Raji (cell line): ENCODE data around the gene RAB6B.

ENCODE experiments used
- POLR2A ChIP-seq: IDR thresholded peaks from 2 replicates; pipeline ENCODE4 v1.6.1; 2011; ENCODE audit warnings: low read depth, low read length, control low read depth; ENCODE audit not compliant: insufficient read depth

RAB6B gene

GRCh38 chr3:133891662-133892378 is 3.9 kb downstream of the RAB6B start:
- no peak for TF ChIP-seq POLR2A

GRCh38 chr3:133890972-133891644 is 4.6 kb downstream of the RAB6B start:
- no peak for TF ChIP-seq POLR2A

GRCh38 chr3:133890037-133890436 is 5.6 kb downstream of the RAB6B start:
- no peak for TF ChIP-seq POLR2A

DNA sequence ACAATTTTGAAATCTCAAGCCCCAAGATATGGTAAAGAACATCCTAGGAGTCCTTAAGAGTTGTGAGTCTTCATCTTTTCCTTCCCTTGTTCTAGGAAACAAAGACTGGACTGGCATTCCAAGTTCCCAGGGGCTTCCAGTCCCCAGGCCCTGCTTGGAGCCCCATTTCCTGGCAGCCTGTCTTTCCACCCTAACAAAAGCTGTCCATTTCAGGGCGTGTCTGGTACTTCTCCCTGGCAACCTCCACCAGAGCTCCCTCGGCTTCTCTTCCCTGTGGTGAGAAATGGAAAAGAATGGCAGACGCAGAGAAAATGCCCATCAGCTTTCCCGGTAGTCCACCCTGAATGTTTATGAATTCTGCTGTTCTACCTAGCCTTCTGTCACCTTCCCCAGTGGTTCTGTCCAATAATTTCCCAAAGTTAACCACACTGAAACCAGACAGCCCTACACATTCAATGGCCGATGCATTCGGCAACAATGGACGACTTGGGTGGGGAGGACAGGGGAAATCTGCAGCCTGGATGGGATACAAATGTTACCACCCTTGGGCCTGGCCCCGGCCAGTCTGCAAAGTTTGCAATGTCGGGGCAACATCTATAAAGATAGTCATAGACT is 6.8 kb downstream of the RAB6B start:
- TF ChIP-seq POLR2A, result no peak

DNA sequence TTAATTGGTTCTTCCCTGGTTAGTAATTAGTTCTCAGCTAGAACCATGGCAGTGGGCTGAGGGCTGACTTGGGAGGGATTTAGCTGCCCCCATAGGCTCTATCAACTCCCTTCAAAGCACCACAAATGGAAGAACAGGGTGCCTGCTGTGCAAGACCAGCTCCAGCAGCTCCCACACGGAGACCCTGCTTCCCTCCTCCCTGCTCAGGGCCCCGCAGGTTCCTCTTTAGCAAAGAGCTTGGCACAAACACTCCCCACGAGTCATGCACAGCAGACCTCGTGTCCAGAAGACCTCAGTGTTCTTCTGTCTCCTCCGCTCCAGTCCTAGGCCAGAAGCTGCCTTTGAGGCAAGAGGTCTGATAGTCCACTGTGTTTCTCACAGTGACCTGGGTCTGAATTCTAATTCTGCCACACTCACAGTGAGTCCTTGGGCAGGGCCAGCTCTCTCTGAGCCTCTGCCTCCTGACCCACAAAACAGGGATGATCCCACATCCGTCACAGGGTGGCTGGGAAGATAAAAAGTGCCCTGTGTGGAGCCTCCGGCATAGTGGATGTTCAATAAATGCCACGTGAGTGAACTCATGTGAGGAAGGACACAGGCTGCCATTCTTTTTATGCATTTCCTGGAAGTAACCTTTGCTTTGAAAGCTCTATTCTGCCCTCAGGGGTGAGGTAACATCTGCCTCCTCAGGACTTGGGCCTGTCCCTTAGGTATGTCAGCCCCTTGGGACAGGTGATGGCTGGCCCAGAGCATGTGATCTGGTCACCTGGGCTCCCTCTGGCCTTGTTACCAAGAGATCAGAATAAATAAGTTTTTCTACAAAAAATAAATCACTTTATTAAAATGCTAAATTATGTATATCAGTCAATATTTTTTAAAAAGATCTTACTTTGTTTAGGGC is 7.6 kb downstream of the RAB6B start:
- no peak for TF ChIP-seq POLR2A

DNA sequence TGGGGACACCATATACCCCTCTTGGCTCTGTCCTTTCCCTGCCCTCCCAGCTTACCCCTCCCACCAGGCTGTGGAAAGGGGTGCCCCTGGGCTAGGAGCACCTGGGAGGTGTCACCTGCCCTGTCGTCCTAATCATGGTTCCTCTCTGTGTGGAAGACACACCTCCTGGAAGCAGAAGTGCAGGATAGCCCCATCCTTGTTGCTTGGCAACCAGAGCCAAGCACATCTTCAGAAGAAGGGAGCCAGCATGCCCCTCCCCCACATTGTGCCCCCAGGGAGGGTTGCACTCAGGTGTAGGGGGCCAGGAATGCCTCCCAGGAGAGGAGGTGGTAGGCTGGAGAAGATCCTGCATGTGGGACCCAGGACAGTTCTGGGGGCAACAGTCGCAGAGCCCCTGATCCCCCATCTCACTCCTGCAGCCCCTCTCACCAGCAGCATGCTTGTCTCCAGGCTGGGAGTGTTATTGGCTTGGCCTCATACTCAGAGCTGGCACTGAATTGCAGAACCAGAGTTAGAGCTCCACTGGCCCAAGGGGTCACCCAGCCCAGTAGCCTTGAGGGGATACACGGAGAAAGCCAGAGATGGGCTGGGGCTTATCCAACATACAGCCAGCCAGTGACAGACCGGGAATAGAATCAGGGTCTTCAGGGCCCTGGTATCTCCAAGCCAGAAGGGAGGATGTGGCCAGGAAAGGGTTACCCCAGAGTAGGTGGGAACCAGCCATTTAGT is 8.4 kb downstream of the RAB6B start:
- no peak for TF ChIP-seq POLR2A

DNA sequence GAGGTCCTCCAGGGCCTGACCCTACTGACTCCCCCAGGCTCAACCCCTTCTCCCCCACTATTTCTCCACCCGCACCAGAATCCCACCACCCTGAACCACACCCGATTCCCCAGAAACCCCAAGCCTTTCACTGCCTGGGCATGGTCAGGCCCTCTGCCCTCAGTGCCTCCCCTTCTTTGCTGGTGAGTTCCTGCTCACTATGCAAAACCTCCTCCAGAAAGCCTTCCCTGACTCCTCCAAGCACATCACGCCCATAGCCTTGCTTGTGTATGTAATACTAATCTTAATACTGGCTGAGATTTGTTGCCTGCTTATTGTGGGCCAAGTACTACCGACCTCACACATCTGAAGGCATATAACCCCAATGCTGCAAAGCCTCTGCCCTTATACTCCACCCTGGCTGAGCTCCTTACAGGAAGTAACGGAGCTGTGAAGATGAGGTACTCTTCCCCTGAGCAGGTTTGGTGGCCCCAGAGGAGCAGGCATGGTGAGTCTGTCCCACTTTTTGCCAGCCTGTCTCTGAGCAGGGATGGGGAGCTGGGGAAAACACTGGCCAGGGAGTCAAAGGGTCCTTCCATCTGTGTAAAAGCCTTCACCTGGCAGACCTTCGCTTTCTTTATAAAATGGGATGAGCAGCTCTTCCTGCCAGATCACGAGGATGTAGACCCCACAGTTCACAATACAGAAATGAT is 9.5 kb downstream of the RAB6B start:
- no peak for TF ChIP-seq POLR2A

DNA sequence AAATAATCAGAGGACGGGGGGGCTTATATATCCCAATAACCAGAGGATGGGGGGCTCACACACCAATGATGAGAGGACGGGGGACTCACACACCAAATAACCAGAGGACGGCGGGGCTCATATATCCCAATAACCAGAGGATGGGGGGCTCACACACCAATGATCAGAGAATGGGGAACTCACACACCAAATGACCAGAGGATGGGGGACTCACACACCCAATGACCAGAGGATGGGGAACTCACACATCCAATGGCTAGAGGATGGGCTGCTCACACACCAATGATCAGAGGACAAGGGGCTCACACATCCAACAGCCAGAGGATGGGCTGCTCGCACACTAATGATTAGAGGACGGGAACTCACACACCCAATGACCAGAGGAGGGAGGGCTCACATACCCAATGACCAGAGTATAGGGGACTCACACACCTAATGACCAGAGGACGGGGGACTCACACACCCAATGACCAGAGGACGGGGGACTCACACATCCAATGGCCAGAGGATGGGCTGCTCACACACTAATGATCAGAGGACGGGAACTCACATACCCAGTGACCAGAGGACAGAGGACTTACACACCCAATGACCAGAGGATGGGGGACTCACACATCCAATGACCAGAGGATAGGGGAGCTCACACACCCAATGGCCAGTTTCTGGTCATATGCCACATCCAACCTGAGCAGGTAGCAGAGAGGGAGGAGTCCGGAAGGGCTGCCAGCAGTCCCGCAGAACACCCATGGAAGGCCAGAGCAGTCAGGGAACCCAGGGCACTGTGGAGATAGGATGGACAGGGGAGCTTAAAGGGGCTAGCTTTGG is 10.6 kb downstream of the RAB6B start:
- TF ChIP-seq POLR2A, result no peak

GRCh38 chr3:133884054-133884886 is 11.4 kb downstream of the RAB6B start:
- no peak for TF ChIP-seq POLR2A

DNA sequence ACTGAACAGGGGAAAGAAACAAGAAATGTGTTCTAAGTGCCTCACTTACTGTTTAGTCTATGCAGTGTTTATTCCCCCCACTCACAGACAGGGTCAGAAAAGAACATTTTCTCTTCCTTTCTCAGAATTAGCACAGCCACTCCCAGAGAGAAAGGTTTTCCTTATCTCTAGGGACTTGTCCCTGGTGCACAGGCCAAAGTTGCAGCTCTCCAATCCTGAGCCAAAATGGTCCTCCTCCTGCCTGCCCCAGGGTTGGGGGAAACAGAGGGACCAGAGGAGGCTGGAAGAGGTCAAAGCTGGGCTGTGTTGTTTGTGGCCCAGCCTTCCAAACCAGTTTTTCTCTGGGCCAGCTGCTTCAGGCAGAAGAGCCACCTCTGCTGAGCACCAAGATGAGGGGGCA is 12.0 kb downstream of the RAB6B start:
- TF ChIP-seq POLR2A, result no peak

DNA sequence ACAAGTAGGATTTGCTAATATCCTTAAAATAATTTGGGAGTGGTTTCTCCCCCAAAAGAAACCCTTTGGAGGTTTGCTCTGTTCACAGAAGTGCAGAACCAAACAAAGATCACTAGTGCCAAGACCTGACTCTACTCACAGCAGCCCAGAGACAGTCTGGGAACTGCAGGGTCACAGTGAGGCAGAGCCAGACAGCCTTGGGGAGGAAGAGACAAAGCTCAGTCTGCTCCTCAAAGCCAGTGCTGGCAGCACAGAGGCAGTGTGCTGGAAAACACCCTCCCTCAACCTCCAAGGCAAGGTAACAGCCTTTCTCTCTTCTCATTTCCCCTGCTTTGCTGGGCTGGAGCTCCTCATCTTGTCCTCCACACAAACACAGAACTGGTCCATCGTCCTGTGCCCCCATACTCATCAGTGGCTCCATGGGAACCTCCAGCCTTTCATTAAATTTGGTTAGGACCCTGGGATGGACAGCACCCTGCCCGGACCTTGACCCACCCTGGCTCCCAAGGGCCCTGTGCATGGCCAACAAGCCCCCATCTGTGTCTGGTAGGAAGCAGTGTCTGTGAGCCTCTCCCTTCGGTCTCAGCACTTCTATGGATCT is 12.6 kb downstream of the RAB6B start:
- no peak for TF ChIP-seq POLR2A
